Peyer's patch (tissue), 4 donors: Measurements from ENCODE around the gene DDX39A. TPM values are rescaled to one million over a fixed set of nuclear protein-coding genes. Genes with fewer than 3 reads are reported as not detected.
"Not testable (repeated sequence)": the region's sequence is repeated elsewhere in the genome, so short reads cannot be mapped to it uniquely, and the experiment has no call there.

Source experiments
- DNase-seq, 3 donors: peaks; one replicate each; pipeline ENCODE4 v3.0.0-alpha.2; 2017 to 2019
- H3K27ac ChIP-seq, 4 donors: fragments of 200-600 bp; sonication (generic); one replicate each; pipeline ENCODE4 v1.5.1; 2016 to 2019
- H3K27me3 ChIP-seq, 2 donors: fragments of 200-600 bp; sonication (generic); one replicate each; pipeline ENCODE4 v1.5.1; 2019
- H3K36me3 ChIP-seq, 3 donors: fragments of 200-600 bp; sonication (generic); one replicate each; pipeline ENCODE4 v1.5.1; 2016 to 2019
- H3K4me1 ChIP-seq, 4 donors: fragments of 200-600 bp; sonication (generic); one replicate each; pipeline ENCODE4 v1.5.1; 2016 to 2019
- H3K4me3 ChIP-seq, 4 donors: fragments of 200-600 bp; sonication (generic); 1 replicate in 3 of 4; 2 replicates in 1 of 4; pipeline ENCODE4 v1.5.1; 2016 to 2019; ENCODE audit warnings: mild to moderate bottlenecking in 1 of 4
- H3K9me3 ChIP-seq, 4 donors: fragments of 200-600 bp; sonication (generic); one replicate each; pipeline ENCODE4 v1.5.1; 2016 to 2019; ENCODE audit warnings: mild to moderate bottlenecking in 1 of 4
- POLR2A ChIP-seq, 2 donors: fragments of 450-650 bp; IDR thresholded peaks; one replicate each; pipeline ENCODE4 v1.5.1; 2017; ENCODE audit warnings: antibody characterized with exemption in 2 of 2, mild to moderate bottlenecking in 2 of 2, moderate library complexity in 2 of 2
- total RNA-seq, 4 donors: library from RNA; depleted of rRNA; stranded (reverse); fragments of >200 nt; gene quantifications; one replicate each; pipeline ENCODE4 v1.1.0, GENCODE V29; 2016
- TF ChIP-seq, protein P1 (sequence below), 6 experiments: fragments of 450-650 bp in 4 of 6; fragments of 200-600 bp in 2 of 6; sonication (generic) in 1 of 6; IDR thresholded peaks; one replicate each; pipeline ENCODE4 v1.5.1; 2017 to 2019; ENCODE audit warnings: antibody characterized with exemption in 6 of 6, mild to moderate bottlenecking in 3 of 6, moderate library complexity in 1 of 6

The DDX39A gene
- total RNA-seq, 4 donors from 2014 or later, result 52.5 to 283 (median 115) TPM

GRCh38 chr19:14401468-14402195 lies 17.5 kb downstream of the DDX39A start:
- no peak for DNase-seq
- Histone ChIP-seq H3K4me1 (peaks cover 0 to 6% (median 2%) of the 10 kb centered on the region in 4 donors), H3K27ac (peak overlapping the region in 2 of 4 donors; percentile 22 to 42), H3K36me3 (peaks cover 0 to 73% (median 0%) of the 10 kb centered on the region in 3 donors), H3K4me3 (no peak overlapping the region), H3K9me3 (no peaks in the 10 kb centered on the region), H3K27me3 (no peaks in the 10 kb centered on the region)
- TF ChIP-seq POLR2A (IDR thresholded peaks at IDR 0.05), result no peak
- TF ChIP-seq, protein P1, sequence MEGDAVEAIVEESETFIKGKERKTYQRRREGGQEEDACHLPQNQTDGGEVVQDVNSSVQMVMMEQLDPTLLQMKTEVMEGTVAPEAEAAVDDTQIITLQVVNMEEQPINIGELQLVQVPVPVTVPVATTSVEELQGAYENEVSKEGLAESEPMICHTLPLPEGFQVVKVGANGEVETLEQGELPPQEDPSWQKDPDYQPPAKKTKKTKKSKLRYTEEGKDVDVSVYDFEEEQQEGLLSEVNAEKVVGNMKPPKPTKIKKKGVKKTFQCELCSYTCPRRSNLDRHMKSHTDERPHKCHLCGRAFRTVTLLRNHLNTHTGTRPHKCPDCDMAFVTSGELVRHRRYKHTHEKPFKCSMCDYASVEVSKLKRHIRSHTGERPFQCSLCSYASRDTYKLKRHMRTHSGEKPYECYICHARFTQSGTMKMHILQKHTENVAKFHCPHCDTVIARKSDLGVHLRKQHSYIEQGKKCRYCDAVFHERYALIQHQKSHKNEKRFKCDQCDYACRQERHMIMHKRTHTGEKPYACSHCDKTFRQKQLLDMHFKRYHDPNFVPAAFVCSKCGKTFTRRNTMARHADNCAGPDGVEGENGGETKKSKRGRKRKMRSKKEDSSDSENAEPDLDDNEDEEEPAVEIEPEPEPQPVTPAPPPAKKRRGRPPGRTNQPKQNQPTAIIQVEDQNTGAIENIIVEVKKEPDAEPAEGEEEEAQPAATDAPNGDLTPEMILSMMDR (IDR thresholded peaks at IDR 0.05), result no peak

DNA sequence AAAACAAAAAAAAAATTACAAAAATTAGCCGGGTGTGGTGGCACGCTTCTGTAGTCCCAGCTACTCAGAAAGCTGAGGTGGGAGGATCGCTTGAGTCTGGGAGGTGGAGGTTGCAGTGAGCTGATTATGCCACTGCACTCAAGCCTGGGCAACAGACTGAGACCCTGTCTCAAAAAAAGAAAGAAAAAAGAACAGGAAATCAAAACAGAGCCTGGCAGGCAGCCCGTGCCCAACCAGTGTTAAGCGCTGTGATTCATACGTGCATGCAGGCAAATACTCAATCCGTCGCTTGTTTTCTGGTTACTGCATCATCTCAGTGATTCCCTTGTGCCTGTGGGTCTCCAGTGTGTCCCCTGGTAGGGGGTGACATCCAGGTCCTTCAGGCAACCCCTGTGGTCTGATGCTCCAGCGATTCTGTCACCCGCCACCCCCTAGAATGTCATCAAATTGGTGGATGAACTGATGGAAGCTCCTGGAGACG lies 18.1 kb downstream of the DDX39A start:
- DNase-seq, result no peak
- H3K36me3 ChIP-seq, result peaks cover 0 to 74% (median 0%) of the 10 kb centered on the region in 3 donors
- peaks cover 0 to under 1% (median 0%) of the 10 kb centered on the region in 4 donors for H3K4me1 ChIP-seq
- no peak for TF ChIP-seq POLR2A (IDR thresholded peaks at IDR 0.05)
- TF ChIP-seq, protein P1 (IDR thresholded peaks at IDR 0.05), result no peak
- H3K27ac ChIP-seq, result peak overlapping the region in 1 of 4 donors; percentile 42
- no peaks in the 10 kb centered on the region for H3K9me3 ChIP-seq
- no peak overlapping the region for H3K4me3 ChIP-seq
- H3K27me3 ChIP-seq, result no peaks in the 10 kb centered on the region

- not testable (repeated sequence) for DNase-seq, H3K4me1 ChIP-seq, H3K27ac ChIP-seq, H3K4me3 ChIP-seq, H3K9me3 ChIP-seq, H3K27me3 ChIP-seq
- H3K36me3 ChIP-seq, result peaks cover 0 to 78% (median 0%) of the 10 kb centered on the region in 3 donors
Measured at GRCh38 chr19:14397168-14397567, 22.0 kb downstream of the DDX39A start.

DNA sequence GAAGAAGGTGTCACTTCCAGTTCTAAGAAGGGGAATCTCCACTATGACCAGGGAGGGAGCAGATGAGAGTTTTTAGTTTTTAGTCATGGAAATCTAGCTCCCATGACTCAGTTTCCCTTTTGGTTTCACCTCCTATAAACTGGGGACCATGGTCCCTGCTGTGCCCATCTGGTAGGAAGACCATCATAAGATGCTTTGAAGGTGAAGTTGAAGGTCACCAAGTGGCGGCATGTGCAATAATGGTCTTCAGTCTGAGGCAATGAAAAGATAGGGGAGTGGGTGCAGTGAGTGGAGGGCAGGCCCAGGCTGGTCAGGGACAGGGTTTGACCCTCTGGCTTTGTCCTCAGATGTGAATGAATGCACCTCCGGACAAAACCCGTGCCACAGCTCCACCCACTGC lies 22.4 kb downstream of the DDX39A start:
- DNase-seq, H3K27ac ChIP-seq, H3K9me3 ChIP-seq, H3K27me3 ChIP-seq, H3K4me3 ChIP-seq, H3K4me1 ChIP-seq: not testable (repeated sequence)
- H3K36me3 ChIP-seq, result peaks cover 0 to 77% (median 0%) of the 10 kb centered on the region in 3 donors

- Histone ChIP-seq H3K9me3 (no peaks in the 10 kb centered on the region), H3K4me1 (no peaks in the 10 kb centered on the region), H3K27me3 (no peaks in the 10 kb centered on the region), H3K27ac (no peak overlapping the region), H3K36me3 (peaks cover 0 to 77% (median 0%) of the 10 kb centered on the region in 3 donors), H3K4me3 (no peak overlapping the region)
- TF ChIP-seq, protein P1 (IDR thresholded peaks at IDR 0.05), result no peak
- TF ChIP-seq POLR2A (IDR thresholded peaks at IDR 0.05), result no peak
- DNase-seq, result no peak
Measured at GRCh38 chr19:14395710-14396336, 23.3 kb downstream of the DDX39A start.

DNA sequence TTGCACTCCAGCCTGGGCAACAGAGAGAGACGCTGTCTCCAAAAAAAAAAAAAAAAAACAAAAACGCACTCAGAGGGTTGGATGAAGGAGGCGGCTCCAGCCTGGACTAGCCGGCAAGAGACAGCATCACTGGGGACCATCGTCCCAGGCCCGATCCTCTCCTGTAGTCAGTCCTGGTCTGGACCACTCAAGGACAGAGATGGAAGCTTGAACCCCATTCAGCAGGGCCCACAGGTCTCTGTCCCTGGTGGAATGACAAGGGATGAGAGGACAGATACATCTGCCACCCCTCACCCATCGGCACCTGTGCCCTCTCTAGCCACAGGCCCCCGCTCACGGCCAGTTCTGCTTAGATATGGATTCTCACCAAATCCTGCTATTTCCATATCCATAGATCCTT lies 23.9 kb downstream of the DDX39A start:
- peaks cover 0 to 77% (median 0%) of the 10 kb centered on the region in 3 donors for H3K36me3 ChIP-seq
- no peaks in the 10 kb centered on the region for H3K9me3 ChIP-seq
- no peak overlapping the region for H3K27ac ChIP-seq
- no peaks in the 10 kb centered on the region for H3K27me3 ChIP-seq
- no peak for DNase-seq
- no peaks in the 10 kb centered on the region for H3K4me1 ChIP-seq
- no peak overlapping the region for H3K4me3 ChIP-seq
- TF ChIP-seq, protein P1 (IDR thresholded peaks at IDR 0.05), result no peak
- no peak for TF ChIP-seq POLR2A (IDR thresholded peaks at IDR 0.05)
